ENCODE data around the gene WDR54.

DNA sequence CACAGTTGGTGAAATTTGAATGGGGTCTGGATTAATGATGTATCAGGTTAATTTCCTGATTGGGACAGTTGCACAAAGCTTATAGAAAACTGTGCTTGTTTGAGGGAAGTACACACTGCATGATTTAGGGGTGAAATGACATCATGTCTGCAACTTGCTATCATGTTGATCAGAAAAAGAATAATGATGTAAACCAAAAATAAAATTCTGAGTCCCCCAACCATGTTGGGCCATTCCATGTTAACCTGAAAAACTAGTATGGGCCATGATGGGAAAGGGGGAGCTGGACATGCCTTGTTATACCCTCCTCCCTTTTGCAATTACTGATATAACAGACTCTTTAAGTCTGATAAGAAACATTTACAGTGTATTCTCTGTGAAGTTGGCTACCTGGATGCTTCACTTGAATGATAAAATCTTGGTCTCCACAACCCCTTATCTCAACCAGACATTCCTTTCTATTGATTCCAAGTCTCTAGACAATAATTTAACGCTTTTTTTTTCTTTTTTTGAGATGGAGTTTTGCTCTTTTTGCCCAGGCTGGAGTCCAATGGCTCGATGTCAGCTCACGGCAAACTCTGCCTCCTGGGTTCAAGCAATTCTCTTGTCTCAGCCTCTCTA lies 29.1 kb downstream of the WDR54 start:
- no peak for TF ChIP-seq POLR2AphosphoS5 (IDR thresholded peaks at IDR 0.05)
- TF ChIP-seq, protein P1, sequence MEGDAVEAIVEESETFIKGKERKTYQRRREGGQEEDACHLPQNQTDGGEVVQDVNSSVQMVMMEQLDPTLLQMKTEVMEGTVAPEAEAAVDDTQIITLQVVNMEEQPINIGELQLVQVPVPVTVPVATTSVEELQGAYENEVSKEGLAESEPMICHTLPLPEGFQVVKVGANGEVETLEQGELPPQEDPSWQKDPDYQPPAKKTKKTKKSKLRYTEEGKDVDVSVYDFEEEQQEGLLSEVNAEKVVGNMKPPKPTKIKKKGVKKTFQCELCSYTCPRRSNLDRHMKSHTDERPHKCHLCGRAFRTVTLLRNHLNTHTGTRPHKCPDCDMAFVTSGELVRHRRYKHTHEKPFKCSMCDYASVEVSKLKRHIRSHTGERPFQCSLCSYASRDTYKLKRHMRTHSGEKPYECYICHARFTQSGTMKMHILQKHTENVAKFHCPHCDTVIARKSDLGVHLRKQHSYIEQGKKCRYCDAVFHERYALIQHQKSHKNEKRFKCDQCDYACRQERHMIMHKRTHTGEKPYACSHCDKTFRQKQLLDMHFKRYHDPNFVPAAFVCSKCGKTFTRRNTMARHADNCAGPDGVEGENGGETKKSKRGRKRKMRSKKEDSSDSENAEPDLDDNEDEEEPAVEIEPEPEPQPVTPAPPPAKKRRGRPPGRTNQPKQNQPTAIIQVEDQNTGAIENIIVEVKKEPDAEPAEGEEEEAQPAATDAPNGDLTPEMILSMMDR (IDR thresholded peaks at IDR 0.05): no peak

Data from sigmoid colon (tissue), 4 donors.